Tracheal epithelial cell (primary cell): ENCODE results near the gene LAMTOR5. TPM values are rescaled to one million over a fixed set of nuclear protein-coding genes. Genes with fewer than 3 reads are reported as not detected.

Source experiments
- total RNA-seq: library from RNA; depleted of rRNA; stranded (reverse); fragments of >200 nt; gene quantifications from 2 replicates; pipeline ENCODE4 v1.2.1, GENCODE V29; 2014

LAMTOR5 gene
- total RNA-seq = 23.2 and 29.9 TPM in 2 replicates

GRCh38 chr1:110407260-110408210 lies at the start of gene LAMTOR5:
TSS of gene LAMTOR5 (minus strand) at chr1:110407694. CDS start at chr1:110407620, 74 bp downstream.

GRCh38 chr1:110450929-110451328 lies 43.4 kb upstream of the LAMTOR5 start, which contains the start of gene PROK1:
TSS of gene PROK1 (plus strand) at chr1:110451149. CDS start at chr1:110451217, 68 bp downstream.

GRCh38 chr1:110390692-110391245 lies 16.7 kb downstream of the LAMTOR5 start, which contains the start of gene SLC16A4:
TSS of gene SLC16A4 (minus strand) at chr1:110391026. CDS start at chr1:110389323, 1,703 bp downstream.

Other genes starting within 250 kb of the LAMTOR5 start
- 1.4 and 1.7 TPM in 2 replicates for gene KCNC4, start 197.4 kb downstream of the LAMTOR5 start, total RNA-seq
- gene RBM15, start 68.3 kb downstream of the LAMTOR5 start, total RNA-seq = 22.7 and 24.7 TPM in 2 replicates
- gene SLC16A4, start 16.7 kb downstream of the LAMTOR5 start, total RNA-seq = 36.9 and 48.2 TPM in 2 replicates
- not detected in 2 replicates for gene PROK1, start 43.5 kb upstream of the LAMTOR5 start, total RNA-seq
- gene KCNA10, start 111.5 kb upstream of the LAMTOR5 start, total RNA-seq = not detected in 2 replicates
- not detected in 2 replicates for gene KCNA2, start 198.7 kb upstream of the LAMTOR5 start, total RNA-seq